HEK293T (cell line): ENCODE measurements around the gene TSPAN7.

Experiments
- ARNT ChIP-seq: fragments of 450-650 bp; IDR thresholded peaks from 2 replicates; pipeline ENCODE4 v1.6.1; 2017; ENCODE audit warnings: mild to moderate bottlenecking
- CTBP1 ChIP-seq: fragments of 450-650 bp; IDR thresholded peaks from 2 replicates; pipeline ENCODE4 v1.6.1; 2016; ENCODE audit warnings: borderline replicate concordance
- ELF4 ChIP-seq: fragments of 450-650 bp; IDR thresholded peaks from 2 replicates; pipeline ENCODE4 v1.6.1; 2017; ENCODE audit warnings: antibody characterized with exemption
- NFRKB ChIP-seq: fragments of 450-650 bp; IDR thresholded peaks from 2 replicates; pipeline ENCODE4 v1.6.1; 2016; ENCODE audit warnings: mild to moderate bottlenecking, moderate library complexity
- SP1 ChIP-seq: fragments of 450-650 bp; IDR thresholded peaks from 2 replicates; pipeline ENCODE4 v1.6.1; 2017
- ZNF384 ChIP-seq: fragments of 450-650 bp; IDR thresholded peaks from 2 replicates; pipeline ENCODE4 v1.6.1; 2016

- no peak for TF ChIP-seq SP1
- no peak for TF ChIP-seq ARNT
- TF ChIP-seq ZNF384 = no peak
- TF ChIP-seq NFRKB = no peak
- no peak for TF ChIP-seq CTBP1
- no peak for TF ChIP-seq ELF4
Observed at GRCh38 chrX:38697461-38697860, 136.1 kb downstream of the TSPAN7 start.
